GM23338 (cell line): ENCODE measurements around the gene TBC1D5. TPM values are rescaled to one million over a fixed set of nuclear protein-coding genes. Genes with fewer than 3 reads are reported as not detected.

Experiments used
- ATAC-seq: fragments of 200-7000 bp; cut with Tn5 transposase; 3 replicates; pipeline ENCODE4 v1.9.1; 2020
- DNase-seq: peaks from one replicate; pipeline ENCODE4 v3.0.0-alpha.2; 2015; ENCODE audit warnings: low spot score
- H2AFZ ChIP-seq: fragments of 200-600 bp; sonication (generic); 2 replicates; pipeline ENCODE4 v1.8.0; 2016; ENCODE audit warnings: antibody characterized with exemption, mild to moderate bottlenecking, moderate library complexity
- H3F3A ChIP-seq: fragments of 200-600 bp; sonication (generic); replicated peaks from 2 replicates; pipeline ENCODE4 v1.8.0; 2017; ENCODE audit warnings: antibody characterized with exemption, mixed run types, low read depth
- H3K27ac ChIP-seq: fragments of 200-600 bp; sonication (generic); 2 replicates; pipeline ENCODE4 v1.6.1; 2016; ENCODE audit warnings: low read depth
- H3K27me3 ChIP-seq: fragments of 200-600 bp; sonication (generic); 2 replicates; pipeline ENCODE4 v1.8.0; 2016; ENCODE audit warnings: mild to moderate bottlenecking, mixed run types, moderate library complexity; ENCODE audit not compliant: insufficient read depth
- H3K36me3 ChIP-seq: fragments of 200-600 bp; sonication (generic); 2 replicates; pipeline ENCODE4 v1.8.0; 2016; ENCODE audit warnings: mild to moderate bottlenecking; ENCODE audit not compliant: insufficient read depth
- H3K4me1 ChIP-seq: fragments of 200-600 bp; sonication (generic); 2 replicates; pipeline ENCODE4 v1.8.0; 2016; ENCODE audit warnings: mild to moderate bottlenecking, moderate library complexity; ENCODE audit not compliant: insufficient read depth
- H3K4me2 ChIP-seq: fragments of 200-600 bp; sonication (generic); 2 replicates; pipeline ENCODE4 v1.7.1; 2017; ENCODE audit warnings: mixed run types
- H3K4me3 ChIP-seq: fragments of 200-600 bp; sonication (generic); 2 replicates; pipeline ENCODE4 v1.6.1; 2016; ENCODE audit warnings: mixed run types
- H3K79me2 ChIP-seq: fragments of 200-600 bp; sonication (generic); replicated peaks from 2 replicates; pipeline ENCODE4 v1.8.0; 2017; ENCODE audit warnings: mild to moderate bottlenecking; ENCODE audit not compliant: insufficient read depth
- H3K9me2 ChIP-seq: fragments of 200-600 bp; sonication (generic); 2 replicates; pipeline ENCODE4 v1.8.0; 2017; ENCODE audit not compliant: insufficient read depth
- H4K20me1 ChIP-seq: fragments of 200-600 bp; sonication (generic); replicated peaks from 2 replicates; pipeline ENCODE4 v1.8.0; 2017; ENCODE audit warnings: mild to moderate bottlenecking; ENCODE audit not compliant: insufficient read depth
- H3K27ac Mint-ChIP-seq: 2 replicates; pipeline ENCODE4 v1.8.0; 2020; ENCODE audit warnings: inconsistent platforms, mild to moderate bottlenecking, moderate library complexity, mixed read lengths
- H3K27me3 Mint-ChIP-seq: 3 replicates; pipeline ENCODE4 v1.8.0; 2022; ENCODE audit warnings: low read depth, mild to moderate bottlenecking, moderate library complexity, mixed read lengths, inconsistent platforms; ENCODE audit not compliant: insufficient read depth, poor library complexity
- H3K36me3 Mint-ChIP-seq: 3 replicates; pipeline ENCODE4 v1.8.0; 2021; ENCODE audit warnings: low read depth, mild to moderate bottlenecking, inconsistent platforms, moderate library complexity, mixed read lengths
- H3K4me1 Mint-ChIP-seq: 3 replicates; pipeline ENCODE4 v1.8.0; 2020; ENCODE audit warnings: mild to moderate bottlenecking, inconsistent platforms, mixed read lengths
- H3K4me3 Mint-ChIP-seq: 3 replicates; pipeline ENCODE4 v1.8.0; 2021; ENCODE audit warnings: moderate library complexity, mild to moderate bottlenecking, inconsistent platforms, mixed read lengths
- H3K9me3 Mint-ChIP-seq: 3 replicates; pipeline ENCODE4 v1.8.0; 2020; ENCODE audit warnings: moderate library complexity, mild to moderate bottlenecking, inconsistent platforms, mixed read lengths
- CREB1 ChIP-seq: fragments of 250-450 bp; sonication (Bioruptor Pico); IDR thresholded peaks from 2 replicates; pipeline ENCODE4 v1.5.0; 2020; ENCODE audit warnings: low read depth, mild to moderate bottlenecking, moderate library complexity
- EZH2 ChIP-seq: fragments of 200-600 bp; sonication (generic); IDR thresholded peaks from one replicate; pipeline ENCODE4 v1.8.0; 2017; ENCODE audit warnings: antibody characterized with exemption, mild to moderate bottlenecking, low read depth; ENCODE audit not compliant: unreplicated experiment
- EZH2phosphoT487 ChIP-seq: fragments of 200-600 bp; sonication (generic); IDR thresholded peaks from one replicate; pipeline ENCODE4 v1.8.1; 2018; ENCODE audit warnings: antibody characterized with exemption; ENCODE audit not compliant: unreplicated experiment
- JUNB ChIP-seq: IDR thresholded peaks from one replicate; pipeline ENCODE4 v1.6.1; 2016; ENCODE audit warnings: antibody characterized with exemption; ENCODE audit not compliant: unreplicated experiment
- NANOG ChIP-seq: IDR thresholded peaks from 2 replicates; pipeline ENCODE4 v1.6.1; 2016; ENCODE audit warnings: antibody characterized with exemption, borderline replicate concordance
- STAT1 ChIP-seq: IDR thresholded peaks from one replicate; pipeline ENCODE4 v1.6.1; 2016; ENCODE audit warnings: antibody characterized with exemption; ENCODE audit not compliant: unreplicated experiment
- ZNF114 ChIP-seq: fragments of 250-450 bp; sonication (Bioruptor Pico); IDR thresholded peaks from 2 replicates; pipeline ENCODE4 v1.5.0; 2020; ENCODE audit warnings: mild to moderate bottlenecking, moderate library complexity
- ZNF331 ChIP-seq: fragments of 250-450 bp; sonication (Bioruptor Pico); IDR thresholded peaks from 2 replicates; pipeline ENCODE4 v1.5.0; 2020; ENCODE audit warnings: low read depth, mild to moderate bottlenecking, moderate library complexity
- polyA plus RNA-seq: library from polyadenylated mRNA; unstranded; fragments of >200 nt; fragmentation: Nextera tagmentation; extraction: Ambion mirVana; gene quantifications from 2 replicates; pipeline ENCODE4 v1.2.1, GENCODE V29; 2016
- total RNA-seq: library from RNA; depleted of rRNA; stranded (reverse); fragments of >200 nt; shearing (Covaris generic); gene quantifications from 2 replicates; pipeline ENCODE4 v1.2.3, GENCODE V29; 2014
- TF ChIP-seq, protein P1 (sequence below), 2 experiments: fragments of 200-600 bp in 1 of 2; sonication (generic) in 1 of 2; conservative IDR thresholded peaks; 2 replicates each; pipeline versions ENCODE4 v1.5.1 to v1.6.1; 2016 to 2017; ENCODE audit warnings: antibody characterized with exemption in 2 of 2, low read depth in 2 of 2, mild to moderate bottlenecking in 2 of 2, moderate library complexity in 1 of 2
- TF ChIP-seq, protein P2 (sequence below): IDR thresholded peaks from one replicate; pipeline ENCODE4 v1.6.1; 2018; ENCODE audit warnings: antibody characterized with exemption; ENCODE audit not compliant: unreplicated experiment
- TF ChIP-seq, protein P3 (sequence below): IDR thresholded peaks from 2 replicates; pipeline ENCODE4 v1.6.1; 2016; ENCODE audit warnings: antibody characterized with exemption

TBC1D5 gene
- total and polyA plus RNA-seq, 2 experiments from 2014 or later = 21.8 to 48.1 TPM

DNA sequence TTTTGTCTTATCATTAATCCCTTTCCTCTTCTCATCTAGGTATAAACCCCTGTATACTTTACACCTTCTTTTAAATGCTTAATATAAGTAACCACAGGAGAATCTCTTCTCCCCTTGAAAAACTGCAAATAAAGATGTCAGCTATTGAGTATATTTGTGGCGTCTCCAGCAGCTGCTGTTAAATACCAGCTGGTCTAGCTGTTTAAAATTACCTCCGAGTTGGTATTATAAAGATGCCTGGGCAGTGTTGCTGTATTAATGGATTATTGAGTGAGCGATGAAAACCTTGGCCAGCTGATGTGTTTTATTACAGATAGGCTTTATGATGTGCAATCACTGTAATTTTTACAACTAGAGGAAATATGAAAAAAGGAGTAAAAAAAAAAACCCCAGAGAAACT lies 388.1 kb downstream of the TBC1D5 start (continued):
- TF ChIP-seq, protein P1, sequence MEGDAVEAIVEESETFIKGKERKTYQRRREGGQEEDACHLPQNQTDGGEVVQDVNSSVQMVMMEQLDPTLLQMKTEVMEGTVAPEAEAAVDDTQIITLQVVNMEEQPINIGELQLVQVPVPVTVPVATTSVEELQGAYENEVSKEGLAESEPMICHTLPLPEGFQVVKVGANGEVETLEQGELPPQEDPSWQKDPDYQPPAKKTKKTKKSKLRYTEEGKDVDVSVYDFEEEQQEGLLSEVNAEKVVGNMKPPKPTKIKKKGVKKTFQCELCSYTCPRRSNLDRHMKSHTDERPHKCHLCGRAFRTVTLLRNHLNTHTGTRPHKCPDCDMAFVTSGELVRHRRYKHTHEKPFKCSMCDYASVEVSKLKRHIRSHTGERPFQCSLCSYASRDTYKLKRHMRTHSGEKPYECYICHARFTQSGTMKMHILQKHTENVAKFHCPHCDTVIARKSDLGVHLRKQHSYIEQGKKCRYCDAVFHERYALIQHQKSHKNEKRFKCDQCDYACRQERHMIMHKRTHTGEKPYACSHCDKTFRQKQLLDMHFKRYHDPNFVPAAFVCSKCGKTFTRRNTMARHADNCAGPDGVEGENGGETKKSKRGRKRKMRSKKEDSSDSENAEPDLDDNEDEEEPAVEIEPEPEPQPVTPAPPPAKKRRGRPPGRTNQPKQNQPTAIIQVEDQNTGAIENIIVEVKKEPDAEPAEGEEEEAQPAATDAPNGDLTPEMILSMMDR (conservative IDR thresholded peaks at IDR 0.05; ENCODE audit: low read depth in 2 of 2) = no peak
- TF ChIP-seq STAT1 = no peak
- TF ChIP-seq CREB1 (CRISPR knock-in tag) = no peak
- TF ChIP-seq, protein P2, sequence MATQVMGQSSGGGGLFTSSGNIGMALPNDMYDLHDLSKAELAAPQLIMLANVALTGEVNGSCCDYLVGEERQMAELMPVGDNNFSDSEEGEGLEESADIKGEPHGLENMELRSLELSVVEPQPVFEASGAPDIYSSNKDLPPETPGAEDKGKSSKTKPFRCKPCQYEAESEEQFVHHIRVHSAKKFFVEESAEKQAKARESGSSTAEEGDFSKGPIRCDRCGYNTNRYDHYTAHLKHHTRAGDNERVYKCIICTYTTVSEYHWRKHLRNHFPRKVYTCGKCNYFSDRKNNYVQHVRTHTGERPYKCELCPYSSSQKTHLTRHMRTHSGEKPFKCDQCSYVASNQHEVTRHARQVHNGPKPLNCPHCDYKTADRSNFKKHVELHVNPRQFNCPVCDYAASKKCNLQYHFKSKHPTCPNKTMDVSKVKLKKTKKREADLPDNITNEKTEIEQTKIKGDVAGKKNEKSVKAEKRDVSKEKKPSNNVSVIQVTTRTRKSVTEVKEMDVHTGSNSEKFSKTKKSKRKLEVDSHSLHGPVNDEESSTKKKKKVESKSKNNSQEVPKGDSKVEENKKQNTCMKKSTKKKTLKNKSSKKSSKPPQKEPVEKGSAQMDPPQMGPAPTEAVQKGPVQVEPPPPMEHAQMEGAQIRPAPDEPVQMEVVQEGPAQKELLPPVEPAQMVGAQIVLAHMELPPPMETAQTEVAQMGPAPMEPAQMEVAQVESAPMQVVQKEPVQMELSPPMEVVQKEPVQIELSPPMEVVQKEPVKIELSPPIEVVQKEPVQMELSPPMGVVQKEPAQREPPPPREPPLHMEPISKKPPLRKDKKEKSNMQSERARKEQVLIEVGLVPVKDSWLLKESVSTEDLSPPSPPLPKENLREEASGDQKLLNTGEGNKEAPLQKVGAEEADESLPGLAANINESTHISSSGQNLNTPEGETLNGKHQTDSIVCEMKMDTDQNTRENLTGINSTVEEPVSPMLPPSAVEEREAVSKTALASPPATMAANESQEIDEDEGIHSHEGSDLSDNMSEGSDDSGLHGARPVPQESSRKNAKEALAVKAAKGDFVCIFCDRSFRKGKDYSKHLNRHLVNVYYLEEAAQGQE = no peak

DNA sequence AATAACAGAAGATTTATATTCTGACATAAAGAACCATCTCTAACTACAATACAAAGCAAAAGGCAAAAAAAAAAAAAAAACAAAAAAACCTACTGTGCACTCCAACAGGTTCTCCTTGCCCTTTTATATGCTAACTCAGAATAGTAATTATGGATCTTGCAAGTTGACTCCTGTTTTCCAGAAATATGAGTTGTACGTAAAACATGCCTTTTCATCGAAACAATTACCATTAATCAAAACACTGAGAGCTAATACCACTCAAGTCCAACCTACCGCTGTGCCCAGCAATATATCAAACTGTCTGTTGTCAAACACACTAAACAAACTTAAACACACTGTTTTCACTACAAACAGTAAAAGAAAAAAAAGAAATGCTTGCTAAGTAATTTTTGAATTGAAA lies 389.8 kb downstream of the TBC1D5 start:
- peaks cover 19% of the 10 kb centered on the region for H3K4me1 Mint-ChIP-seq
- no peaks in the 10 kb centered on the region for H3K27me3 Mint-ChIP-seq
- no peaks in the 10 kb centered on the region for H3K9me3 Mint-ChIP-seq
- H3K27ac Mint-ChIP-seq = peak overlapping the region; percentile 36; the same call in 1 of the 2 replicates
- Histone ChIP-seq H2AFZ (no peak overlapping the region), H3K4me3 (no peak overlapping the region), H3K9me2 (no peaks in the 10 kb centered on the region), H3K79me2 (no peaks in the 10 kb centered on the region), H3K27ac (no peak overlapping the region), H3K27me3 (no peaks in the 10 kb centered on the region), H3K4me1 (peaks cover 4% of the 10 kb centered on the region; the same call in 1 of the 2 replicates), H3F3A (no peaks in the 10 kb centered on the region), H4K20me1 (no peaks in the 10 kb centered on the region), H3K36me3 (no peaks in the 10 kb centered on the region), H3K4me2 (no peak overlapping the region)
- no peak overlapping the region for H3K4me3 Mint-ChIP-seq
- no peak for DNase-seq
- ATAC-seq = no peak
- no peaks in the 10 kb centered on the region for H3K36me3 Mint-ChIP-seq
- TF ChIP-seq ZNF114 (CRISPR knock-in tag) = no peak
- TF ChIP-seq, protein P1 (conservative IDR thresholded peaks at IDR 0.05; ENCODE audit: low read depth in 2 of 2) = no peak
- TF ChIP-seq ZNF331 = no peak
- TF ChIP-seq, protein P2 = no peak
- TF ChIP-seq NANOG = no peak
- TF ChIP-seq, protein P3, sequence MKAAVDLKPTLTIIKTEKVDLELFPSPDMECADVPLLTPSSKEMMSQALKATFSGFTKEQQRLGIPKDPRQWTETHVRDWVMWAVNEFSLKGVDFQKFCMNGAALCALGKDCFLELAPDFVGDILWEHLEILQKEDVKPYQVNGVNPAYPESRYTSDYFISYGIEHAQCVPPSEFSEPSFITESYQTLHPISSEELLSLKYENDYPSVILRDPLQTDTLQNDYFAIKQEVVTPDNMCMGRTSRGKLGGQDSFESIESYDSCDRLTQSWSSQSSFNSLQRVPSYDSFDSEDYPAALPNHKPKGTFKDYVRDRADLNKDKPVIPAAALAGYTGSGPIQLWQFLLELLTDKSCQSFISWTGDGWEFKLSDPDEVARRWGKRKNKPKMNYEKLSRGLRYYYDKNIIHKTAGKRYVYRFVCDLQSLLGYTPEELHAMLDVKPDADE = no peak
- no peak for TF ChIP-seq EZH2
- TF ChIP-seq EZH2phosphoT487 = no peak
- TF ChIP-seq CREB1 (CRISPR knock-in tag) = no peak
- no peak for TF ChIP-seq JUNB
